ENCODE results near the gene SORBS2.

DNA sequence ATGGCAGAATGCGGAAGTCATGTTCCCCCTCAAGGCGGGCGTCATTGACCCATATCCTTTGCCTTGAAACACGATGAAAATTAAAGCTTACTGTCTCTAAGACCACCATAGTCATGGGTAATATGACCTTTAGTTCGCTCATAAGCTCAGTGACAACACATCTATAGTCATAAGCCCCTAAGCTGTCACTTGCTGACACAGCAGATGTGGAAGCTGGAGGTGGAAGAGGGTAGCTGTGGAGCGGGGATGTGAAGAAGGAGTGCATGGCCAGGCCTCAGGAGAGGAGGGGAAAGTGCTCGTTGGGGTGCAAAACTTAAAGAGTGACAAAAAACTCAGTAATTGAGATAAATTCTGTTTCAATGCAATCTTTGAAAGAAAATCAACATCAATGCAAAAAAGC, 142.7 kb downstream of the SORBS2 start:
- TF ChIP-seq CTCF (IDR thresholded peaks at IDR 0.05) (no peak), POLR2AphosphoS5 (IDR thresholded peaks at IDR 0.05) (no peak), POLR2A (IDR thresholded peaks at IDR 0.05) (no peak)
